Measurements from ENCODE around the gene CYBB. TPM values are rescaled to one million over a fixed set of nuclear protein-coding genes. Genes with fewer than 3 reads are reported as not detected.

The CYBB gene
- total RNA-seq, 4 donors from 2014 or later = 1.1 to 22.1 (median 8.2) TPM

- intact Hi-C loops (cut with DNase I) = no loop called here
- TF ChIP-seq CTCF (IDR thresholded peaks at IDR 0.05) = no peak
- TF ChIP-seq POLR2A (IDR thresholded peaks at IDR 0.05) = no peak
Measured at GRCh38 chrX:37824491-37825214, 44.8 kb downstream of the CYBB start.

GRCh38 chrX:37825215-37825842 is 45.5 kb downstream of the CYBB start:
- no peak for DNase-seq
- Histone ChIP-seq H3K27me3 (no peaks in the 10 kb centered on the region), H3K4me1 (peaks cover 0 to 4% (median 0%) of the 10 kb centered on the region in 3 donors), H3K27ac (no peak overlapping the region), H3K9me3 (no peaks in the 10 kb centered on the region), H3K36me3 (no peaks in the 10 kb centered on the region), H3K4me3 (no peak overlapping the region)
- WGBS, 2 donors = 0 to 3% methylated on average over 3 of the region's 3 CpGs
- TF ChIP-seq POLR2A (IDR thresholded peaks at IDR 0.05) (no peak), CTCF (IDR thresholded peaks at IDR 0.05) (peak; percentile 80 to 92 (median 86))
- intact Hi-C loops (cut with DNase I) = no loop called here

More at GRCh38 chrX:37824491-37825214, 44.8 kb downstream of the CYBB start:
- H3K27me3 ChIP-seq = no peaks in the 10 kb centered on the region
- H3K27ac ChIP-seq = no peak overlapping the region
- DNase-seq = no peak
- 33 to 50% methylated on average over 1 of the region's 1 CpG for WGBS, 2 donors
- no peak overlapping the region for H3K4me3 ChIP-seq
- H3K9me3 ChIP-seq = no peaks in the 10 kb centered on the region
- peaks cover 0 to 4% (median 0%) of the 10 kb centered on the region in 3 donors for H3K4me1 ChIP-seq
- no peaks in the 10 kb centered on the region for H3K36me3 ChIP-seq

GRCh38 chrX:37829721-37830120 is 49.9 kb downstream of the CYBB start:
- Histone ChIP-seq H3K27ac (no peak overlapping the region), H3K4me1 (peaks cover 0 to 4% (median 0%) of the 10 kb centered on the region in 3 donors)

GRCh38 chrX:37830371-37830770 is 50.5 kb downstream of the CYBB start:
- DNase-seq = no peak
- Histone ChIP-seq H3K27me3 (no peaks in the 10 kb centered on the region), H3K4me1 (no peaks in the 10 kb centered on the region), H3K4me3 (no peak overlapping the region), H3K27ac (no peak overlapping the region), H3K9me3 (no peaks in the 10 kb centered on the region), H3K36me3 (no peaks in the 10 kb centered on the region)
- intact Hi-C loops (cut with DNase I) = no loop called here
- TF ChIP-seq CTCF (IDR thresholded peaks at IDR 0.05) (no peak), POLR2A (IDR thresholded peaks at IDR 0.05) (no peak)
- 75 to 83% methylated on average over 1 of the region's 1 CpG for WGBS, 2 donors

More at GRCh38 chrX:37829721-37830120, 49.9 kb downstream of the CYBB start:
- no peaks in the 10 kb centered on the region for H3K36me3 ChIP-seq
- H3K27me3 ChIP-seq = no peaks in the 10 kb centered on the region
- 42 to 90% methylated on average over 1 of the region's 1 CpG for WGBS, 2 donors
- no peak overlapping the region for H3K4me3 ChIP-seq
- intact Hi-C loops (cut with DNase I) = no loop called here
- no peak for DNase-seq
- H3K9me3 ChIP-seq = no peaks in the 10 kb centered on the region
- TF ChIP-seq POLR2A (IDR thresholded peaks at IDR 0.05) (no peak), CTCF (IDR thresholded peaks at IDR 0.05) (no peak)

- no peak for DNase-seq
- WGBS, 2 donors = 55 to 57% methylated on average over 4 of the region's 4 CpGs
- no peak for TF ChIP-seq POLR2A (IDR thresholded peaks at IDR 0.05)
- TF ChIP-seq CTCF (IDR thresholded peaks at IDR 0.05) = no peak
- H3K4me1 ChIP-seq = no peaks in the 10 kb centered on the region
- no peak overlapping the region for H3K27ac ChIP-seq
- H3K27me3 ChIP-seq = no peaks in the 10 kb centered on the region
- H3K36me3 ChIP-seq = peaks cover 0 to 26% (median 0%) of the 10 kb centered on the region in 3 donors
- intact Hi-C loops (cut with DNase I) = no loop called here
- no peak overlapping the region for H3K4me3 ChIP-seq
- H3K9me3 ChIP-seq = no peaks in the 10 kb centered on the region
Measured at GRCh38 chrX:37834937-37835336, 55.1 kb downstream of the CYBB start.

Measured in esophagus squamous epithelium (tissue), 5 donors.